Muscle layer of duodenum (tissue), 2 donors: ENCODE data around the gene DPYSL5.

Source experiments
- H3K27ac ChIP-seq: one replicate; pipeline ENCODE4 v1.7.0; 2013; ENCODE audit warnings: mild to moderate bottlenecking, low read length
- H3K27me3 ChIP-seq: one replicate; pipeline ENCODE4 v1.7.0; 2013; ENCODE audit warnings: low read depth, mild to moderate bottlenecking, control low read depth, low read length
- H3K36me3 ChIP-seq, 2 donors: one replicate each; pipeline ENCODE4 v1.7.0; 2013; ENCODE audit warnings: low read length in 2 of 2, control low read depth in 1 of 2, mild to moderate bottlenecking in 1 of 2; ENCODE audit not compliant: insufficient read depth in 2 of 2, control insufficient read depth in 1 of 2
- H3K4me1 ChIP-seq, 2 donors: one replicate each; pipeline ENCODE4 v1.7.0; 2013; ENCODE audit warnings: low read length in 2 of 2, mild to moderate bottlenecking in 2 of 2, control low read depth in 1 of 2, moderate library complexity in 1 of 2; ENCODE audit not compliant: insufficient read depth in 2 of 2, control insufficient read depth in 1 of 2
- H3K4me3 ChIP-seq, 2 donors: one replicate each; pipeline ENCODE4 v1.7.0; 2013; ENCODE audit warnings: low read length in 2 of 2, low read depth in 1 of 2, mild to moderate bottlenecking in 1 of 2
- H3K9me3 ChIP-seq, 2 donors: one replicate each; pipeline ENCODE4 v1.7.0; 2013; ENCODE audit warnings: low read length in 2 of 2, control low read depth in 1 of 2, mild to moderate bottlenecking in 1 of 2; ENCODE audit not compliant: control insufficient read depth in 1 of 2
- donor health status: healthy.

The DPYSL5 gene

DNA sequence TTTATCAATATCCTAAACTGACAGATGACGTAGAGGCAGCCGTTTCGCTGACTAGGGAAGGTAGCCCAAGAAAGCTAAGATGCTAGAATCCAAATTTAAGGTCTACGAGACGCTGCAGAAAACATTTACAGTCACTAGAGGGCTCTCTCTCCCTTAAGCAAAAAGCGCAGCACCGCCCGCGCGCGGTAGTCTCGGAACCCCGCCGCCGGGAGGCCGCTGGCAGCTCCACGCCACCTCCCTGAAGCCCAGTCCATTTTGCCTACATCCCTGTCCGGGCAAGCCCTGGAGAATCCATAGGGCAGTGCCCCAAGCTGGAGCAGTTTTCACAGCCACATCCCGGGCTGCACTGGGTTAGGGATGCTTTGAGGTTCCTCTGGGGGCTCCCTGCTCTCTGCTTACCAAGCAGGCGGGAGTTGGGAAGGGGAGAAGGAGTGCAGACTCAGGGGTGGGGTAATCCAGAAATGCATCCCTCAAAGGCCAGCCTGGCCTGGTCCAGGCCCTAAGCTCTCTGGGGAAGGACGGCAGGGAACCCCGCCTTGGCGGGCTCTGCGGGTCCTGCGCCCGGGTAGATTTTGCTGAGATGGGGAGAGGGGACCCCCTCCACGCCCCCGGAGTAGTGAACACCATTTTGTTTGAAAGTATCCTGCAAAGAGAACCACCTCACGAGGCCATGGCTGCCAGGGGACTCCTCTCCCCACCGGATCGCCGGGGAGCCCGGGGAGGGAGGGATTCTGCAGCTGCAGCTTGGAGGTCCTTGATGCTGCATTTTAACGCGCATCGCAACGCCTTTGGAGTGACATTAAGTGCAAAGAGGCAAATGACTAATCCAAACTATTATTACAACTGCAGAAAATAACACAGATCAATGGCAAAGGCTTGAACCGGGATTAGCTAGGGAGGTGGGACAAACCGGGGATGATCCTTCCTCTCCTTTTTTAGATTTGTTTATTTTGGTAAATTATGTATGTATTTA, 1.3 kb upstream of the DPYSL5 start:
- H3K4me1 ChIP-seq = peaks cover 0 to 37% of the 10 kb centered on the region in 2 donors
- no peaks in the 10 kb centered on the region for H3K9me3 ChIP-seq
- H3K36me3 ChIP-seq = no peaks in the 10 kb centered on the region
- H3K27me3 ChIP-seq = peaks cover 49% of the 10 kb centered on the region
- no peak overlapping the region for H3K4me3 ChIP-seq
- no peak overlapping the region for H3K27ac ChIP-seq

- Histone ChIP-seq H3K9me3 (no peaks in the 10 kb centered on the region), H3K27ac (no peak overlapping the region), H3K27me3 (peaks cover 49% of the 10 kb centered on the region), H3K36me3 (no peaks in the 10 kb centered on the region), H3K4me3 (peak overlapping the region in 1 of 2 donors; percentile 64), H3K4me1 (peaks cover 0 to 37% of the 10 kb centered on the region in 2 donors)
Observed at GRCh38 chr2:26847307-26847654, 651 bp upstream of the DPYSL5 start.

GRCh38 chr2:26848336-26849055, 564 bp downstream of the DPYSL5 start:
- Histone ChIP-seq H3K36me3 (no peaks in the 10 kb centered on the region), H3K9me3 (no peaks in the 10 kb centered on the region), H3K27me3 (peaks cover 57% of the 10 kb centered on the region), H3K4me1 (peaks cover 0 to 37% of the 10 kb centered on the region in 2 donors), H3K4me3 (peak overlapping the region in 1 of 2 donors; percentile 64), H3K27ac (no peak overlapping the region)

DNA sequence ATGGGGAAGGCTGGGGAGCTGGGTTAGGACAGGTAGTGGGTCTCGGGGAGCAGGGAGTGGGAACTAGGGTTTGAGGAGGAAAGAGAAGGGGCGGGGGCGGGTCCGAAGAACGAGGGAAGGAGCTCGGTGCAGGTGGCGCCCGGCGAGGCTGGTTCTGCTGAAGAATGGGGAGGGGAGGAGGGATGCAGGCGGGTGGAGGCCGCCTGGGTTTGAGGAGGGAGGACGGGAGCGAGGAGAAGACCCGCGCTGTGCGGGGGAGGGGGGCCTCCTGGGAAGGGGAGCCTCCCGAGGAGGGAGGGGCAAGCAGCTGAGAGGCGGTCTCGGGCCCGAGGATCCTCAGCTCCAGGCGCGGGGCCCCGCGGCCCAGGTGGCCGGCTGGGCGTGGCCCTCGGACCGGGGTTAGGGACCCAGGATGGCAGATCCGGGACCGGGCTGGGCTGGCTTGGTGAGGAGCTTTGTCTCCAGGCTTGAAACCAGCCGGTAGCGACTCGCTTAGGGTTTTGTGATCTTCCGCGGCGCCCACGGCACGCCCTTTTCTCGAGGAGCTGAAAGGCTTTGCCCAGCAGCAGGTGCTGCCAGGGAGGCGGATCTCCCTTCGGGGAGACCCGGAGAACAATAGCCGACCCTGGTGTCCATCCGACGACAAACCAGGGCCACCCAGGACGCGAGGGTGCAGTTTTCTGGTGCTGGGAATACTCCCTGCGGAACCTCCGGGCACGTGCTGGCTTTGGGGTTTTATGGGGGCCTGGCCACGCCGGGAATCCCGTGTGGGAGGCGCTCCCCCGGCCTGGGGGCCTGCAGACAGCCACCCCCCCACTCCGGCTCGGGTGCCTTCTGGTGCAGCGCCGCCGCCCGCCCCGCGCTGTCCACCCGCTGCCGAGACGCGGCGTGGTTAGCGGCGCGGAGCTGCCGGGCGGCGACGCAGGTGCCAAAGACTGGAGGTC, 1.4 kb downstream of the DPYSL5 start:
- peaks cover 0 to 37% of the 10 kb centered on the region in 2 donors for H3K4me1 ChIP-seq
- no peak overlapping the region for H3K27ac ChIP-seq
- no peaks in the 10 kb centered on the region for H3K9me3 ChIP-seq
- H3K36me3 ChIP-seq = no peaks in the 10 kb centered on the region
- H3K4me3 ChIP-seq = peak overlapping the region in 1 of 2 donors; percentile 64
- H3K27me3 ChIP-seq = peaks cover 57% of the 10 kb centered on the region

- peaks cover 57% of the 10 kb centered on the region for H3K27me3 ChIP-seq
- H3K36me3 ChIP-seq = no peaks in the 10 kb centered on the region
- no peaks in the 10 kb centered on the region for H3K9me3 ChIP-seq
- no peak overlapping the region for H3K27ac ChIP-seq
- H3K4me1 ChIP-seq = peaks cover 0 to 37% of the 10 kb centered on the region in 2 donors
- peak overlapping the region in 1 of 2 donors; percentile 64 for H3K4me3 ChIP-seq
Observed at GRCh38 chr2:26850000-26850431, 2.1 kb downstream of the DPYSL5 start.

DNA sequence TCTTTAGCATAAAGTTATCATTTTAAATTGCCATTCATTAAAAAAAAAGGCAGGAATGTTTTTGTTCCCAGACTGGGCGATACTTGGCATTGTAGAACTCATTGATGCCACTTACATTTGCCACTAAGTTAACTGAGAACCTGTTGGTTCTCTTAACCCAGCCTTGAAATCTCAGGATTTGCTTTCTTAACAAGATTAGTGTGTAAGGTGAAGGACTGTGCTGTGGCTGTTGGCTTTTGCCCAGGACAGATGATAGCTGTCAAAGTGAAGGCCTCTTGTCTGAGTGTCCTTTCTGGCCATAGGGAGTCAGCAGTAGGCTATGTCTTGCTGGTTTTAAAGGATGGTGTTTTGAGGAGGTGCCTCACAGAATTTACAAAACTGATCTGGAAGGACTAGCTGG, 2.6 kb downstream of the DPYSL5 start:
- Histone ChIP-seq H3K36me3 (no peaks in the 10 kb centered on the region), H3K27me3 (peaks cover 54% of the 10 kb centered on the region), H3K9me3 (no peaks in the 10 kb centered on the region), H3K4me3 (no peak overlapping the region), H3K27ac (no peak overlapping the region), H3K4me1 (peaks cover 0 to 37% of the 10 kb centered on the region in 2 donors)

- H3K4me3 ChIP-seq = no peak overlapping the region
- H3K36me3 ChIP-seq = no peaks in the 10 kb centered on the region
- peaks cover 0 to 23% of the 10 kb centered on the region in 2 donors for H3K4me1 ChIP-seq
- peaks cover 33% of the 10 kb centered on the region for H3K27me3 ChIP-seq
- no peak overlapping the region for H3K27ac ChIP-seq
- H3K9me3 ChIP-seq = no peaks in the 10 kb centered on the region
Observed at GRCh38 chr2:26852405-26853306, 4.7 kb downstream of the DPYSL5 start.

- no peaks in the 10 kb centered on the region for H3K36me3 ChIP-seq
- peaks cover 0 to 13% of the 10 kb centered on the region in 2 donors for H3K4me1 ChIP-seq
- no peak overlapping the region for H3K27ac ChIP-seq
- peaks cover 27% of the 10 kb centered on the region for H3K27me3 ChIP-seq
- H3K9me3 ChIP-seq = no peaks in the 10 kb centered on the region
- H3K4me3 ChIP-seq = no peak overlapping the region
Observed at GRCh38 chr2:26853751-26854150, 5.8 kb downstream of the DPYSL5 start.

DNA sequence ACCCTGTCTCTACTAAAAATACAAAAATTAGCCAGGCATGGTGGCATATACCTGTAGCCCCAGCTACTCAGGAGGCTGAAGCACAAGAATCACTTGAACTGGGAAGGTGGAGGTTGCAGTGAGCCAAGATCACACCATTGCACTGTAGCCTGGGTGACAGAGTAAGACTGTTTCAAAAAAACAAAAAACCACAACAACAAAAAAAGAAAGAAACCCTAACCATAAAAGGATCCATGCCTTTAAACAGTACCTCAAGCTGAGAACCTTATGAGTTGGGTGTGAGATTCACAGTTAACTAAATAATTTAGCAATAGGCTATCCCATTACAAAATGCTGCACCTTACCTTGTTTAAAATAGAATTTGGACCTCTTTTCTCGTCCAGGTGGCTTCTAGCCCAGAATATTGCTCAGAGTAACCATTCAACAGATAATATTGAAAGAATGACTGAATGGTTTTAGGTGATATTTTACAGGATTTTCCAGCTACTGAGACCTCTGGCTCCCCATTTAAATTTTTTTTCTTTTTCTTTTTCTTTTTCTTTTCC, 6.4 kb downstream of the DPYSL5 start:
- H3K4me1 ChIP-seq = peaks cover 0 to 7% of the 10 kb centered on the region in 2 donors
- H3K4me3 ChIP-seq = no peak overlapping the region
- no peak overlapping the region for H3K27ac ChIP-seq
- H3K36me3 ChIP-seq = no peaks in the 10 kb centered on the region
- no peaks in the 10 kb centered on the region for H3K9me3 ChIP-seq
- H3K27me3 ChIP-seq = peaks cover 21% of the 10 kb centered on the region

- no peak overlapping the region for H3K27ac ChIP-seq
- no peak overlapping the region for H3K4me3 ChIP-seq
- no peaks in the 10 kb centered on the region for H3K9me3 ChIP-seq
- no peaks in the 10 kb centered on the region for H3K36me3 ChIP-seq
- no peaks in the 10 kb centered on the region for H3K4me1 ChIP-seq
- peaks cover 10% of the 10 kb centered on the region for H3K27me3 ChIP-seq
Observed at GRCh38 chr2:26855466-26855865, 7.5 kb downstream of the DPYSL5 start.
